GM12872 (cell line): ENCODE measurements around the gene ZNF587B.

Experiments
- TF ChIP-seq, protein P1 (sequence below): IDR thresholded peaks from 3 replicates; pipeline ENCODE4 v1.5.1; 2011; ENCODE audit warnings: low read depth, mild to moderate bottlenecking, low read length, moderate library complexity; ENCODE audit not compliant: insufficient read depth

ZNF587B gene

DNA sequence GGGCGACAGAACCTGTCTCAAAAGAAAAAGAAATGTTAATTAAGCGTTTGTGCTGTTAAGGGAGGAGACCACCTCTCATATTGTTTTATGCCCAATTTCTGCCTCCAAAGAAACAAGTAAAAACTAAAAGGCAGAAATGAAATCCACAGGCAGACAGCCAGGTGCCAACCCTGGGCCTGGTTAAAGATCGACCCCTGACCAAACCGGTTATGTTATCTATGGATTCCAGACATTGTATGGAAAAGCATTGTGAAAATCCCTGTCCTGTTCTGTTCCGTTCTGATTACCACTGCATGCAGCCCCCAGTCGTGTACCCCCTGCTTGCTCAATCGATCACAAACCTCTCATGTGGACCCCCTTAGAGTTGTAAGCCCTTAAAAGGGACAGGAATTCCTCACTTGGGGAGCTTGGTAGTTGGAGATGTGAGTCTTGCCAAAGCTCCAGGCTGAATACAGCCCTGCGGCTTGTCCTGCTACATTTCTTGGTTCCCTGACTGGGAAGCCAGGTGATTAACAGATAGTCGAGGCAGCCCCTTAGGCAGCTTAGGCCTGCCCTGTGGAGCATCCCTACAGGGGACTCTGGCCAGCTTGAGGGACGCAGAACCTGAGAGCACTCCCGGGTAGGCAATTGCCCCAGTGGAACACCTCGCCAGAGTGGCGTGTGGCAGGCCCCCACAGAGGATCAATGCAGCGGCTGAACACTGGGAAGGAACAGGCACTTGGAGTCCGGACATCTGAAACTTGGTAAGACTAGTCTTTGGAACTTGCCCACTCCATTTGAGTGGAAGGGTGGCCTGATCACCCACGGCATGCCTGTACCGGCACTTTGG lies 14.6 kb upstream of the ZNF587B start:
- TF ChIP-seq, protein P1, sequence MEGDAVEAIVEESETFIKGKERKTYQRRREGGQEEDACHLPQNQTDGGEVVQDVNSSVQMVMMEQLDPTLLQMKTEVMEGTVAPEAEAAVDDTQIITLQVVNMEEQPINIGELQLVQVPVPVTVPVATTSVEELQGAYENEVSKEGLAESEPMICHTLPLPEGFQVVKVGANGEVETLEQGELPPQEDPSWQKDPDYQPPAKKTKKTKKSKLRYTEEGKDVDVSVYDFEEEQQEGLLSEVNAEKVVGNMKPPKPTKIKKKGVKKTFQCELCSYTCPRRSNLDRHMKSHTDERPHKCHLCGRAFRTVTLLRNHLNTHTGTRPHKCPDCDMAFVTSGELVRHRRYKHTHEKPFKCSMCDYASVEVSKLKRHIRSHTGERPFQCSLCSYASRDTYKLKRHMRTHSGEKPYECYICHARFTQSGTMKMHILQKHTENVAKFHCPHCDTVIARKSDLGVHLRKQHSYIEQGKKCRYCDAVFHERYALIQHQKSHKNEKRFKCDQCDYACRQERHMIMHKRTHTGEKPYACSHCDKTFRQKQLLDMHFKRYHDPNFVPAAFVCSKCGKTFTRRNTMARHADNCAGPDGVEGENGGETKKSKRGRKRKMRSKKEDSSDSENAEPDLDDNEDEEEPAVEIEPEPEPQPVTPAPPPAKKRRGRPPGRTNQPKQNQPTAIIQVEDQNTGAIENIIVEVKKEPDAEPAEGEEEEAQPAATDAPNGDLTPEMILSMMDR, result no peak

DNA sequence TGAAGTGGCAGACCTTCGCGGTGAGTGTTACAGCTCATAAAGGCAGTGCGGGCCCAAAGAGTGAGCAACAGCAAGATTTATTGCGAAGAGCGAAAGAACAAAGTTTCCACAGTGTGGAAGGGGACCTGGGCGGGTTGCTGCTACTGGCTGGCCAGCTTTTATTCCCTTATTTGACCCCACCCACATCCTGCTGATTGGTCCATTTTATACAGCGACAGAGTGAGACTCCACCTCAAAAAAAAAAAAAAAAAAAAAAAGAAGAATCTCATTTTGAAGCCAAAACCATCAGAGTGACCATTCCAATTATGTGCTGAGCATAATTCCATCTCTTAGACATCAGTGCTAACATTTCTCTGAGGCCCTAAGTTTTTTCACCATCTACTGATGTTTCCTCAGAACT lies 13.4 kb upstream of the ZNF587B start:
- TF ChIP-seq, protein P1, result no peak

DNA sequence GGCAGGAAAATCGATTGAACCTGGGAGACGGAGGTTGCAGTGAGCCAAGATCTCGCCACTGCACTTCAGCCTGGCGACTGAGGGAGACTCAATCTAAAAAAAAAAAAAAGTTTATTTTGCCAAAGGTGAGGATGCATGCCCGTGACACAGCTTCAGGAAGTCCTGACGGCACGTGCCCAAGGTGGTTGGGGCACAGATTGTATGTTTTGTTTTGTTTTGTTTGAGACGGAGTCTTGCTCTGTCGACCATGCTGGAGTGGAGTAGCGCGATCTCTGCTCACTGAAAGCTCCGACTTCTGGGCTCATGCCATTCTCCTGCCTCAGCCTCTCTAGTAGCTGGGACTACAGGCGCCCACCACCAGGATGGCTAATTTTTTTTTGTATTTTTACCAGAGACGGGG lies 12.1 kb upstream of the ZNF587B start:
- TF ChIP-seq, protein P1, result no peak

DNA sequence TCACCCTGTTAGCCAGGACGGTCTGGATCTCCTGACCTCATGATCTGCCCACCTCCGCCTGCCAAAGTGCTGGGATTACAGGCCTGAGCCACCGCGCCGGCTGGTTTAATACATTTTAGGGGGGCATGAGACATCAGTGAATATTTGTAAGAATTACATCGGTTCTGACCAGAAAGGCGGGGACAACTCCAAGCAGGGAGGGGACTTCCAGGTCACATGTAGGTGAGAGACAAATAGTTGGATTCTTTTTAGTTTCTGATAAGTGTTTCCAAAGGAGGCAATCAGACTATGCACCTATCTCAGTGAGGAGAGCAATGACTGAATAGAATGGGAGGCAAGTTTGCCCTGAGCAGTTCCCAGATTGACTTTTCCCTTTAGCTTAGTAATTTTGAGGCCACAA lies 11.7 kb upstream of the ZNF587B start:
- TF ChIP-seq, protein P1, result no peak

DNA sequence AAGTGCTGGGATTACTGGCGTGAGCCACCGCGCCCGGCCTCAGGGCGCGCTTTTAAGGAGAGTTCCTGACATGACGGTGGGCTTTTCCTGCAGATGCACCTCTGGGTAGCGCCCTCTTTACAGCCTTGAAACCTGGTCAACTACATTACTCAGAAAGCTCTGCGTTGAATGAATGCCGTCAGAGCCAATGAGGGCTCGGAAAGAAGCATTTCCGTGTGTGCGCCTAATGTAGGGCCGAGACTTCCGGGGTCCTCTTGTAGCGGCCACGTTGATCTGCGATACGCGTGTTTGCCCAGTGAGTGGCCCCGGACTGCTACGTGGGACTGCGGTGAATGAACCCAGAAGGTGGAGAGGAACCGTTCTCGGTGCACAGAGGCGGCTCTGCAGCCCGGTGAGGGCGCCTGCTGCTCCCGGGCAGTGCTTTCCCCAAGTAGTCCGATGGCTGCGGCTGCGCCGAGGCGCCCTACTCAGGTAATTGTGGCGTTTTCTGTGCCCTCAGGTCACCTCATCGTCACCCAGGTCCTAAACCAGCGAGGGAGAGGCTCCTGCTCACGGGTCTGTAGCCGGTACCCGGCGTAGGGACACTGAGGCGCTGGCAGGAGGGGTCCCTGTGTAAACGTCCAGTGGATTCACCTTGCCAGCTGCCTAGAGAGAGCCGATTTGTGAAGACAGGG lies 10.5 kb upstream of the ZNF587B start:
- TF ChIP-seq, protein P1, result no peak

DNA sequence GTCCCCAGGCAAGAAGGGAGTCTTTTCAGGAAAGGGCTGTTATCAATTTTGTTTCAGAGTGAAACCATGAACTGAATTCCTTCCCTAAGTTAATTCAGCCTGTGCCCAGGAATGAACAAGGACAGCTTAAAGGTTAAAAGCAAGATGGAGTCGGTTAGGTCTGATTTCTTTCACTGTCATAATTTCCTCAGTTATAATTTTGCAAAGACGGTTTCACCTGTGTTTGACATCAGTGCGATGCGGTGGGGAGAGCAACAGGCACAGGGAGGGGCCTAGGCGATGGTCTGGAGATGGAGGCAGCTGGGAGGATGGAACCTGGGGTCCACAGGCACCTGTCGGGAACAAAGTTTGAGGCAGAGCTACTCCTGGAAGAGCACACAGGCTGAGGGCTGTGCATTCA lies 9.5 kb upstream of the ZNF587B start:
- TF ChIP-seq, protein P1, result no peak

DNA sequence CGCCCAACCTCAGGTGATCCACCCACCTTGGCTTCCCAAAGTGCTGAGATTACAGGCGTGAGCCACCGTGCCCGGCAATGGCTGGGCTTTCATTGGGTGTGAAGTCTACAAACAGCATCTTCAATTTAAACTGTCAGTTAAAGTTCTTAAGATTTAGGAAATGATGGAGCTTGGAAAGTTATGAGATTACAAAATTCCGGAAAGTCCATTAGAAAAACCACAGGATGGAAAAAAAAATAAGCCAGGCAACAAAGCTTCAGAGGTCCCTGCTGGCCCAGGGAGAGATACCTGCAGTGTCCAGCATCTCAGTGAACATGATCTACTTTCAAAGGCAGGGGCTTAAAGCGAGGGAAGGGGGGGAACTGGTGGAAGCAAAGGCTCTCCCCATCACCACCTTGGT lies 4.6 kb upstream of the ZNF587B start:
- TF ChIP-seq, protein P1, result no peak
